Measurements from ENCODE around the gene WDR47.

WDR47 gene

DNA sequence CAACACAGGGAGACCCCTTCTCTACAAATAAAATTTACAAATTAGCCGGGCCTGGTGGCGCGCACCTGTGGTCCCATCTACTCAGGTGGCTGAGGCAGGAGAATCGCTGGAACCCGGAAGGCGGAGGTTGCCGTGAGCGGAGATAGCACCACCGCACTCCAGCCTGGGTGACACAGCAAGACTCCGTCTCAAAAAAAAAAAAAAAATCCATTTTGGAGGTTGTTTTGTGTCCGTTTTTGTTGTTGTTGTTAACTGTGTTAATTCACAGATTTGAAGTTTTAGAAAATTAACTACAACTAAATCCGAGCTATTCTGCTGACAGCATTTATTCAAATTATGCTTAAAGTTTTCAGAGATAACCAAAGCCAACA lies 79.2 kb downstream of the WDR47 start:
- Histone ChIP-seq H3K9me3 (ENCODE audit: control insufficient read depth, low read length) (no peaks in the 10 kb centered on the region), H3K4me3 (ENCODE audit: extremely low read depth, insufficient read depth, low read length, poor library complexity, severe bottlenecking) (peak overlapping the region; percentile 68), H3K27ac (ENCODE audit: low read depth, low read length, severe bottlenecking) (peak overlapping the region; percentile 75), H3K4me1 (ENCODE audit: control insufficient read depth, insufficient read depth, low read length, poor library complexity, severe bottlenecking) (no peaks in the 10 kb centered on the region), H3K36me3 (ENCODE audit: control insufficient read depth, insufficient read depth, low read length) (peaks cover 12% of the 10 kb centered on the region)
- 34 to 35% methylated on average over 7 to 10 of the region's 12 CpGs for WGBS, 2 experiments (ENCODE audit: insufficient coverage in 2 of 2)

DNA sequence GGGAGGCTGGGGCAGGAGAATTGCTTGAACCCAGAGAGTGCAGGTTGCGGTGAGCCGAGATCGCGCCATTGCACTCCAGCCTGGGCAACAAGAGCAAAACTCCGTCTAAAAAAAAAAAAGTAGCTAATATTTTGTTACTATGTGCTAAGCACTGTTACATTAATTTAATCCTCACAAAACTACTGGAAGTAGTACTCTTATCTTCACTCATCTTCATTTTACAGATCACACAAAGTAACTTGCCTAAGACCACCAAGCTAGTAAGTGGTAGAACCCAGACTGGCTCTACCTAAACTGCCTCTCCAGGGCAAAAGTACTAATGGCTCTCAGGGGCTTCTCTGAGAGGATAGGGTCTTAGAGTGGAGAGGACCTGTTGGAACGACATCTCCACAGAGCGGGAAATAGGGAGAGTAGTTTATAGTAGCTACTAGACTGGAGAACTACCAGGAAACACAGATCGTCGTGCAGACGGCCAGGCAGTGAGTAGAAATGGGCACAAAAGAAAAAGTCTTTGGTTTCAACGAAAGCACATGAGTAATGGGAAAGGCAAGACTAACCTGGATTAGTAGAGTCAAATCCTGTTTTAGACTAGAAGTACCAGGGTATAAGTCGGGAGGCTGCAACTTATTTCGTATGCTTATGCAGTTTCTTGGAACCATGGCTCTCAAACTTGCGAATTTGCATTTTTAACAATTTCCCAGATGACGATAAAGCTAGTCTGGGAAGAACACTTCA lies 80.0 kb downstream of the WDR47 start:
- H3K27ac ChIP-seq (ENCODE audit: low read depth, low read length, severe bottlenecking) = no peak overlapping the region
- 83 to 94% methylated on average over 9 to 12 of the region's 15 CpGs for WGBS, 2 experiments (ENCODE audit: insufficient coverage in 2 of 2)
- H3K4me3 ChIP-seq (ENCODE audit: extremely low read depth, insufficient read depth, low read length, poor library complexity, severe bottlenecking) = peak overlapping the region; percentile 68
- peaks cover 12% of the 10 kb centered on the region for H3K36me3 ChIP-seq (ENCODE audit: control insufficient read depth, insufficient read depth, low read length)
- no peaks in the 10 kb centered on the region for H3K9me3 ChIP-seq (ENCODE audit: control insufficient read depth, low read length)
- no peaks in the 10 kb centered on the region for H3K4me1 ChIP-seq (ENCODE audit: control insufficient read depth, insufficient read depth, low read length, poor library complexity, severe bottlenecking)

DNA sequence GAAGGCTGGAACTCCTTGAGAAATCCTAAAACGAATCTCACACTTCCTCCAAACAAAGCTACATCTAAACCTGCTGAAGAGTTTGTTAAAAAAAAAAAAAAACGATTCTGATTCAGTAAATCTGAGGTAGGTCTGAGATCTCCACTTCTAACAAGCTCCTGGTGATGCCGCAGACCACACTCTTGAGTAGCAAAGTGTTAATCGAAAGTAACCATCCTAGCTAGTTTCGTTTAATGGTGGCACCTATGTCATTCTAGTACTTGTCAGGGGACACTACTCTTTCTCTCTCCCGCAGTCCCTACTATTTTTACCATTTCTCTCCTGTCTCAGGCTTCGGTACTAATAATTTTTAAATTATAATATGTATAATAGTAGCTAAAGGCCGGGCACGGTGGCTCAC lies 80.7 kb downstream of the WDR47 start:
- H3K4me1 ChIP-seq (ENCODE audit: control insufficient read depth, insufficient read depth, low read length, poor library complexity, severe bottlenecking) = no peaks in the 10 kb centered on the region
- no peaks in the 10 kb centered on the region for H3K9me3 ChIP-seq (ENCODE audit: control insufficient read depth, low read length)
- no peak overlapping the region for H3K27ac ChIP-seq (ENCODE audit: low read depth, low read length, severe bottlenecking)
- no peak overlapping the region for H3K4me3 ChIP-seq (ENCODE audit: extremely low read depth, insufficient read depth, low read length, poor library complexity, severe bottlenecking)
- peaks cover 12% of the 10 kb centered on the region for H3K36me3 ChIP-seq (ENCODE audit: control insufficient read depth, insufficient read depth, low read length)
- WGBS, 2 experiments (ENCODE audit: insufficient coverage in 2 of 2) = 100% methylated on average over 4 to 5 of the region's 9 CpGs

DNA sequence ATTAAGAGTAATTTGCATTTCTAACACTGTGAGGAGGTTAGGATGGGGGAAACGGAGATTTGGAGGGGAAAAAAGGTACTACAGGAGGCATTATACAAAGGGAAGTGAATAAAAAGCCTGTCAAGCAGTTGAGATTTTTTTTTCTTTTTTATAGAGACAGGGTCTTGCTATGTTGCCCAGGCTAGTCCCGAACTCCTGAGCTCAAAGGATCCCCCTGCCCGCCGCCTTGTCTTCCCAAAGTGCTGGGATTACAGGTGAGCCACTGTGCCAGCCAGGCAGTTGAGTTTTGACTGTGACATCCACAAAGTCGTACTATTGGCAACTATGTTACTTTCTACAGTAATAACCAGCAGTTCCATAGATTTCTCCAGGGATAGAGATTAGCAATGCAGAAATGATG lies 81.2 kb downstream of the WDR47 start:
- H3K9me3 ChIP-seq (ENCODE audit: control insufficient read depth, low read length) = no peaks in the 10 kb centered on the region
- no peak overlapping the region for H3K4me3 ChIP-seq (ENCODE audit: extremely low read depth, insufficient read depth, low read length, poor library complexity, severe bottlenecking)
- no peak overlapping the region for H3K27ac ChIP-seq (ENCODE audit: low read depth, low read length, severe bottlenecking)
- no peaks in the 10 kb centered on the region for H3K4me1 ChIP-seq (ENCODE audit: control insufficient read depth, insufficient read depth, low read length, poor library complexity, severe bottlenecking)
- 90 to 92% methylated on average over 3 to 4 of the region's 5 CpGs for WGBS, 2 experiments (ENCODE audit: insufficient coverage in 2 of 2)
- H3K36me3 ChIP-seq (ENCODE audit: control insufficient read depth, insufficient read depth, low read length) = peaks cover 16% of the 10 kb centered on the region

DNA sequence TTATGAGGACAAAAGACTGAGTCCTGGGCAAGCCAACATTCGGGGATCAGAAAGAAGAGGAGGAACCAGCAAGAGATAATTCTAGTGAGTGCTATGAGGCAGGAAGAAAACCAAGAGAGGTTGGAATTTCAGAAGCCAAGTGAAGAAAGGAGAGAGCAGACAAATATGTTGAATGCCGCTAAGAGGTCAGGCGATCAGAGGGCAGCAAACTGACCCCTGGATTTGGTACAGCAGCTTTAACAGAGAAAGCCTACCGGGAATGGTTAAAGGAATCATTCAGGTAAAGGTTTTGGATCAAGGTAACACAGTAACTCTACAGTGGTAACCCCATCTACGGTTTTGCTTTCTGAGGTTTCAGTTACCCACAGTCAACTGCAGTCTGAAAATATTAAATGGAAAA lies 84.0 kb downstream of the WDR47 start:
- no peak overlapping the region for H3K4me3 ChIP-seq (ENCODE audit: extremely low read depth, insufficient read depth, low read length, poor library complexity, severe bottlenecking)
- H3K27ac ChIP-seq (ENCODE audit: low read depth, low read length, severe bottlenecking) = no peak overlapping the region
- H3K9me3 ChIP-seq (ENCODE audit: control insufficient read depth, low read length) = no peaks in the 10 kb centered on the region
- 93 to 97% methylated on average over 5 of the region's 5 CpGs for WGBS, 2 experiments (ENCODE audit: insufficient coverage in 2 of 2)
- H3K4me1 ChIP-seq (ENCODE audit: control insufficient read depth, insufficient read depth, low read length, poor library complexity, severe bottlenecking) = no peaks in the 10 kb centered on the region
- H3K36me3 ChIP-seq (ENCODE audit: control insufficient read depth, insufficient read depth, low read length) = peaks cover 21% of the 10 kb centered on the region

DNA sequence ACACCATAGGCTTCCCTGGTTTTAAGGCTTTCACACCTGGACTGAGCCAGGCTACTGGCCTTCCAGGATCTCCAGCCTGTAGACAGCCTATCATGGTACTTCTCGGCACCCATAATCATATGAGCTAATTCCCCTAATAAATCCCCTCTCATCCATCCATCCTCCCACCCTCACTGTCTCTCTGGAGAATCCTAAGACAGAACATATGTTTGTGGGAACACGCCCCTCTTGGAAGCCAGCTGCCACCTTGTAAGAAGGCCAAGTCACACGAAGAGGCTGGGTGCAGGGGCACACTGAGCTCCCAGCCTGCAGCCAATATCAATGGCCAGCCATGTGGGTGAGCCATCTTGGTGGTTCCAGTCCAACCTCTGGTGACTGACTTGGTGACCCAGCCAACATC lies 86.0 kb downstream of the WDR47 start:
- Histone ChIP-seq H3K27ac (ENCODE audit: low read depth, low read length, severe bottlenecking) (no peak overlapping the region), H3K4me1 (ENCODE audit: control insufficient read depth, insufficient read depth, low read length, poor library complexity, severe bottlenecking) (no peaks in the 10 kb centered on the region), H3K36me3 (ENCODE audit: control insufficient read depth, insufficient read depth, low read length) (peaks cover 21% of the 10 kb centered on the region), H3K9me3 (ENCODE audit: control insufficient read depth, low read length) (no peaks in the 10 kb centered on the region), H3K4me3 (ENCODE audit: extremely low read depth, insufficient read depth, low read length, poor library complexity, severe bottlenecking) (no peak overlapping the region)
- 89 to 95% methylated on average over 2 to 3 of the region's 3 CpGs for WGBS, 2 experiments (ENCODE audit: insufficient coverage in 2 of 2)

DNA sequence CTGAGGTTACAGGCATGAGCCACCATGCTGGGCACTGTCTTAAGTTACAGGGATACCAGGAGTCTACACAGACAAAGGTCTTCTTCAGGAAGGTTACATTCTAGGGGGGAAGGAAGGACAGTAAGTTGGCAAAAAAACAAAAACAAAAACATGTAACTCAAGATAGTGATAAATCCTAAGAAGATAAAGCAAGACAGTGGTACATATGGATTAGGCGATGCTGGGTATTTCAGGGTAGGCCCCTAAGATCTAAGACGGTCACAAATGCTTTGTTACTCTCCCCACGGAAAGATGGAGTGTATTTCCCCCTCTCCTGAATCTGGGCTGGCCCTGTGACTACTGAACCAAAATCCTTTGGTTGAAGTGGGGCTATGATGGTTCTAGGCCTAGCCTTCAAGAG lies 86.8 kb downstream of the WDR47 start:
- H3K36me3 ChIP-seq (ENCODE audit: control insufficient read depth, insufficient read depth, low read length) = peaks cover 21% of the 10 kb centered on the region
- no peaks in the 10 kb centered on the region for H3K9me3 ChIP-seq (ENCODE audit: control insufficient read depth, low read length)
- WGBS, 2 experiments (ENCODE audit: insufficient coverage in 2 of 2) = 92 to 93% methylated on average over 3 of the region's 3 CpGs
- H3K4me3 ChIP-seq (ENCODE audit: extremely low read depth, insufficient read depth, low read length, poor library complexity, severe bottlenecking) = no peak overlapping the region
- H3K27ac ChIP-seq (ENCODE audit: low read depth, low read length, severe bottlenecking) = no peak overlapping the region
- H3K4me1 ChIP-seq (ENCODE audit: control insufficient read depth, insufficient read depth, low read length, poor library complexity, severe bottlenecking) = no peaks in the 10 kb centered on the region

DNA sequence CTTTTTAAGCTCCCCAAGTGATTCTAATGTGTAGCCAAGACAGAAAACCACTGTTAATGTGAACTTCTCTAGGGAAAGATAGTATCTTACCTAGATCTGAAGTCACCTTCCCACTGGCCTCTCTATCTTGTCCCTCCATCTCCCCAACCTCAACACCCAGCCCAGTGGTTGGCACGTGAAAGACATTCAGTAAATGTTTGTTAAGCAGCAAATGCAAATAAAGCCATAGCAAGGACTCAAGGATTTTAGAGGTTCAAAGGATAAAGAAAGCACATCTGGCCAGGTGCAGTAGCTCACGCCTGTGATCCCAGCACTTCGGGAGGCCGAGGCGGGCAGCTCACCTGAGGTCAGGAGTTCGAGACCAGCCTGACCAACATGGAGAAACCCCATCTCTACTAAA lies 88.5 kb downstream of the WDR47 start:
- H3K4me3 ChIP-seq (ENCODE audit: extremely low read depth, insufficient read depth, low read length, poor library complexity, severe bottlenecking) = no peak overlapping the region
- H3K9me3 ChIP-seq (ENCODE audit: control insufficient read depth, low read length) = no peaks in the 10 kb centered on the region
- 85 to 86% methylated on average over 4 of the region's 6 CpGs for WGBS, 2 experiments (ENCODE audit: insufficient coverage in 2 of 2)
- no peak overlapping the region for H3K27ac ChIP-seq (ENCODE audit: low read depth, low read length, severe bottlenecking)
- H3K36me3 ChIP-seq (ENCODE audit: control insufficient read depth, insufficient read depth, low read length) = peaks cover 17% of the 10 kb centered on the region
- H3K4me1 ChIP-seq (ENCODE audit: control insufficient read depth, insufficient read depth, low read length, poor library complexity, severe bottlenecking) = no peaks in the 10 kb centered on the region

DNA sequence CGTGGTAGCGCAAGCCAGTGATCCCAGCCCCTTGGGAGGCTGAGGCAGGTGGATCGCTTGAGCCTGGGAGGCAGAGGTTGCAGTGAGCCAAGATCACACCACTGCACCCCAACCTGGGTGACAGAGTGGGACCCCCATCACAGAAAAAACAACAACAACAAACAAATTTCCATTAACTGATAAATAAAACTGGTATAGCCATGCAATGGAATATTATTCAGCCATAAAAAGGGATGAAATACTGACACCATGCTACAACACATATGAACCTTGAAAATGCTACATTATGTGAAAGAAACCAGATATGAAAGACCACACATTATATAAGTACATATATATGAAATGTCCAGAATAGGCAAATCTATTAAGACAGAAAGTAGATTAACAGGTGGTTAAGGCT lies 90.7 kb downstream of the WDR47 start:
- no peak overlapping the region for H3K4me3 ChIP-seq (ENCODE audit: extremely low read depth, insufficient read depth, low read length, poor library complexity, severe bottlenecking)
- H3K9me3 ChIP-seq (ENCODE audit: control insufficient read depth, low read length) = no peaks in the 10 kb centered on the region
- H3K4me1 ChIP-seq (ENCODE audit: control insufficient read depth, insufficient read depth, low read length, poor library complexity, severe bottlenecking) = no peaks in the 10 kb centered on the region
- 90% methylated on average over 3 of the region's 3 CpGs; no CpG with 5 or more reads in 1 of the 2 experiments for WGBS, 2 experiments (ENCODE audit: insufficient coverage in 2 of 2)
- H3K27ac ChIP-seq (ENCODE audit: low read depth, low read length, severe bottlenecking) = no peak overlapping the region
- peaks cover 29% of the 10 kb centered on the region for H3K36me3 ChIP-seq (ENCODE audit: control insufficient read depth, insufficient read depth, low read length)

DNA sequence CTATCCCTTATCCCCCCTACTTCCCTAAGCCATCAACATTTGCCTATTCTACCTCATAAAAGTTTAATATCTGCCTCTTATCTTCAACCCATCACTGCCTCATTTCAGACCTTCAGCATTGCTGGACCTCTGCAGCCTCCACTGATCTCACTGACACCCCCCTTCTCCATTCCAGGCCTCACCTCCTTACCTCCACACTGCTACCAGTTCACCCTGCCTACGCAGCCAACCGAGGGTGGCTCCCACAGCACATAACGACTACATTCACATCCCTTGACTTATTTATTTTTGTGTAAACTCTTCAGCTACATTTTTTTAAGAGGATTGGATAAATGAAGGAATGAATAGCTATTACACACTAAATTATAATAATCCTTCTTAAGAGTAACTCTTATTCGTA lies 92.9 kb downstream of the WDR47 start:
- no peak overlapping the region for H3K4me3 ChIP-seq (ENCODE audit: extremely low read depth, insufficient read depth, low read length, poor library complexity, severe bottlenecking)
- WGBS, 2 experiments (ENCODE audit: insufficient coverage in 2 of 2) = no CpG with 5 or more reads among the region's 4 CpGs
- no peaks in the 10 kb centered on the region for H3K9me3 ChIP-seq (ENCODE audit: control insufficient read depth, low read length)
- H3K4me1 ChIP-seq (ENCODE audit: control insufficient read depth, insufficient read depth, low read length, poor library complexity, severe bottlenecking) = no peaks in the 10 kb centered on the region
- no peak overlapping the region for H3K27ac ChIP-seq (ENCODE audit: low read depth, low read length, severe bottlenecking)
- H3K36me3 ChIP-seq (ENCODE audit: control insufficient read depth, insufficient read depth, low read length) = peaks cover 31% of the 10 kb centered on the region

DNA sequence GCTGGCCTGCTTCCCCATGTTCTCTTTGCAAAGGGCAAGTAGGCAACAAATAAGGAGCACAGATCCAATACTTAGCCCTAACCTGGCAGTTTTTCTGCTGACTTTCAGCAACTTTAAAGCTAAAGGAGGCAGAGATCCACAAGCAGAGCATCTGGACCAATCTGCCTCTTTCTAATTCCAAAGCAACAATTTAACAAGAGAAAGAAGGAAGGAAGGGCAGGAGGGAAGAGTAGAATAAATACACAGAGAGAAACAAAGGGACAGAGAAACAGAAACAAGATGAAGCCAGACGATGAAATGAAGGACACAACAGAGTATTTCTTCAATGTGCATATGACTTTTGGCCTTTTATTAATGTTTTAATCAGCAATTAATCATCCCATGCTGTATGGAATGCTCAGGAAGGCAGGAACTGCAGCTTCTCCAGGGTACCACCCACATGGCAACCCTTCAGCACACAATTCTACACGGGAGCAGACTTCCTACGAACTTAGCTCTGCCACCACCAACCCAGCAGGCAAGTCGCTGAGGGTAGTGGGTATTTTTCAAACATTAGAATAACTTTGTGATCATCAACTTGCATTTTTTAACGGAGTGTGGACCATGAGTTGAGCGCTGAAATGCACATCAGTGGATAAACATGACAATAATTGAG lies 93.9 kb downstream of the WDR47 start:
- Histone ChIP-seq H3K4me1 (ENCODE audit: control insufficient read depth, insufficient read depth, low read length, poor library complexity, severe bottlenecking) (no peaks in the 10 kb centered on the region), H3K27ac (ENCODE audit: low read depth, low read length, severe bottlenecking) (peak overlapping the region; percentile 47), H3K36me3 (ENCODE audit: control insufficient read depth, insufficient read depth, low read length) (peaks cover 34% of the 10 kb centered on the region), H3K9me3 (ENCODE audit: control insufficient read depth, low read length) (no peaks in the 10 kb centered on the region), H3K4me3 (ENCODE audit: extremely low read depth, insufficient read depth, low read length, poor library complexity, severe bottlenecking) (no peak overlapping the region)
- WGBS, 2 experiments (ENCODE audit: insufficient coverage in 2 of 2) = 24 to 50% methylated on average over 1 to 2 of the region's 6 CpGs

Data from mesodermal cell (in vitro differentiated cells).